Testis (tissue), 3 donors: ENCODE data around the gene KRT39. TPM values are rescaled to one million over a fixed set of nuclear protein-coding genes. Genes with fewer than 3 reads are reported as not detected.
A peak's percentile ranks its signal among the peaks of the same experiment; 100 is the strongest.

Experiments
- DNase-seq: peaks from one replicate; pipeline ENCODE4 v3.0.0-alpha.2; 2019
- H3K27ac ChIP-seq, 2 donors: fragments of 200-600 bp; sonication (generic); one replicate each; pipeline ENCODE4 v1.5.1; 2019
- H3K27me3 ChIP-seq: fragments of 200-600 bp; sonication (generic); one replicate; pipeline ENCODE4 v1.5.1; 2019
- H3K36me3 ChIP-seq: fragments of 200-600 bp; sonication (generic); one replicate; pipeline ENCODE4 v1.5.1; 2017; ENCODE audit warnings: low read depth; ENCODE audit errors: missing control alignments
- H3K4me1 ChIP-seq: fragments of 200-600 bp; sonication (generic); one replicate; pipeline ENCODE4 v1.5.1; 2019
- H3K4me3 ChIP-seq, 2 donors: fragments of 200-600 bp; sonication (generic); one replicate each; pipeline ENCODE4 v1.5.1; 2017 to 2019
- H3K9me3 ChIP-seq: fragments of 200-600 bp; sonication (generic); one replicate; pipeline ENCODE4 v1.5.1; 2017
- POLR2A ChIP-seq: fragments of 450-650 bp; IDR thresholded peaks from one replicate; pipeline ENCODE4 v1.6.1; 2017; ENCODE audit warnings: antibody characterized with exemption, mild to moderate bottlenecking, moderate library complexity
- WGBS, 2 donors: methylation state at CpG; one replicate each; pipeline ENCODE4 v1.1.5; 2018; 5-methylcytosine and 5-hydroxymethylcytosine counted together
- intact Hi-C: fragments of 100-400 bp; cut with DNase I; formaldehyde crosslinking; loops from one replicate; pipeline ENCODE4 v1.15.1; 2023; ENCODE audit warnings: low total_unique reads
- polyA plus RNA-seq: library from polyadenylated mRNA; stranded (reverse); fragments of 350-450 nt; fragmentation: Illumina TruSeq; extraction: RNeasy Lipid Tissue Mini Kit (QIAGEN cat#74804); gene quantifications from one replicate; pipeline ENCODE4 v1.2.3, GENCODE V29; 2014; ENCODE audit warnings: low read depth, low replicate concordance; ENCODE audit not compliant: insufficient read depth
- total RNA-seq, 2 donors: library from RNA; depleted of rRNA; stranded (reverse); fragments of >200 nt; gene quantifications; one replicate each; pipeline ENCODE4 v1.2.3, GENCODE V29; 2016
- TF ChIP-seq, protein P1 (sequence below), 3 experiments: fragments of 450-650 bp in 2 of 3; fragments of 200-600 bp in 1 of 3; sonication (generic) in 1 of 3; IDR thresholded peaks; one replicate each; pipeline ENCODE4 v1.5.1; 2016 to 2019; ENCODE audit warnings: antibody characterized with exemption in 3 of 3, mild to moderate bottlenecking in 2 of 3, moderate library complexity in 1 of 3

Gene KRT39
- total and polyA plus RNA-seq, 3 donors from 2014 or later, result not detected

GRCh38 chr17:40963838-40964237 is 2.9 kb downstream of the KRT39 start:
- Histone ChIP-seq H3K36me3 (no peaks in the 10 kb centered on the region), H3K9me3 (no peaks in the 10 kb centered on the region), H3K27ac (no peak overlapping the region), H3K4me1 (no peaks in the 10 kb centered on the region), H3K27me3 (no peaks in the 10 kb centered on the region), H3K4me3 (no peak overlapping the region)
- intact Hi-C loops, result no loop called here
- no peak for DNase-seq
- TF ChIP-seq POLR2A, result no peak
- TF ChIP-seq, protein P1, sequence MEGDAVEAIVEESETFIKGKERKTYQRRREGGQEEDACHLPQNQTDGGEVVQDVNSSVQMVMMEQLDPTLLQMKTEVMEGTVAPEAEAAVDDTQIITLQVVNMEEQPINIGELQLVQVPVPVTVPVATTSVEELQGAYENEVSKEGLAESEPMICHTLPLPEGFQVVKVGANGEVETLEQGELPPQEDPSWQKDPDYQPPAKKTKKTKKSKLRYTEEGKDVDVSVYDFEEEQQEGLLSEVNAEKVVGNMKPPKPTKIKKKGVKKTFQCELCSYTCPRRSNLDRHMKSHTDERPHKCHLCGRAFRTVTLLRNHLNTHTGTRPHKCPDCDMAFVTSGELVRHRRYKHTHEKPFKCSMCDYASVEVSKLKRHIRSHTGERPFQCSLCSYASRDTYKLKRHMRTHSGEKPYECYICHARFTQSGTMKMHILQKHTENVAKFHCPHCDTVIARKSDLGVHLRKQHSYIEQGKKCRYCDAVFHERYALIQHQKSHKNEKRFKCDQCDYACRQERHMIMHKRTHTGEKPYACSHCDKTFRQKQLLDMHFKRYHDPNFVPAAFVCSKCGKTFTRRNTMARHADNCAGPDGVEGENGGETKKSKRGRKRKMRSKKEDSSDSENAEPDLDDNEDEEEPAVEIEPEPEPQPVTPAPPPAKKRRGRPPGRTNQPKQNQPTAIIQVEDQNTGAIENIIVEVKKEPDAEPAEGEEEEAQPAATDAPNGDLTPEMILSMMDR (IDR thresholded peaks at IDR 0.05), result peak; percentile 17 to 72 (median 56)
- WGBS, 2 donors, result 57 to 69% methylated on average over 1 of the region's 1 CpG

DNA sequence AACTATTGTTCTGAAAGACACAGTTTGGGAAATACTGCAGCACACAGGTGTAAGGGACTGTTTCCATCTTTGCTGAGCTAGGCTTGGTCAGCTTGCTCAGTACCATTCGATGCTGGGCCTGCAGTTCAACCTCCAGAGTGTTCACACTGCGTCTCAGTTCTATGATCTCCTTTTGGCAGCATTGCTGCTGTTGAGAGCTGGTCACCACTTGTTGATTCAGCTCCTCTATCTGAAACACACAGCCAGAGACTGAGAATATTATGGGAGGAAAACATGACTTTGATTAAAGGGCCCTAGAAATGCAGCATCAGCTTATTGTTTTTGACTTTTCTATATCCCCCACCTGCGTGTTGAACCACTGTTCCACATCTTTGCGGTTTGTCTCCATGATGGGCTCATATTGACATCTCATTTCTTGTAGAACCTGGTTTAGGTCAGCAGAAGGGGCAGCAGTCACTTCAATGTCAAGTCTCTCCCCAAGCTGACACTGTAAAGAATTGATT is 4.6 kb downstream of the KRT39 start:
- Histone ChIP-seq H3K27me3 (no peaks in the 10 kb centered on the region), H3K36me3 (no peaks in the 10 kb centered on the region), H3K4me1 (no peaks in the 10 kb centered on the region), H3K4me3 (no peak overlapping the region), H3K9me3 (no peaks in the 10 kb centered on the region), H3K27ac (no peak overlapping the region)
- WGBS, 2 donors, result 95% methylated on average over 4 of the region's 4 CpGs
- intact Hi-C loops, result no loop called here
- TF ChIP-seq, protein P1 (IDR thresholded peaks at IDR 0.05), result no peak
- TF ChIP-seq POLR2A, result no peak
- DNase-seq, result no peak

DNA sequence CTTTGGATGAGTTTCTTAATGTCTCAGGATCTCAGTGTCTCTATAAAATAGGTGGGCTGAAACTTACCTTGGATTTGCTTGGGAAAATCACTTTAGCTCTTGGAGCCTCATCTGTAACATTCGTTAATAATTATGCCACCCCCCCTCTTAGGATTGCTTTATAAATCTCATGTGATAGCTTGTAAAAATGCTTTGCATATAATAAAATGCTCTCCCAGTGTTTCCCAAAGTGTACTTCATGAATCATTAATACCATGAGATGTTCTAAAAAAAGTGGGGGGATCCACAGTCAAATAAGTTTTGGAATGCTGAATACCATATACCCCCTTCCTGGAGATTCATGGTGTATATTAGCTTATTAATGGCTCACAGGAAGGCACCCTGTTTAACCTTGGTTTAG is 5.2 kb downstream of the KRT39 start:
- no peak overlapping the region for H3K27ac ChIP-seq
- H3K4me1 ChIP-seq, result no peaks in the 10 kb centered on the region
- intact Hi-C loops, result no loop called here
- H3K4me3 ChIP-seq, result no peak overlapping the region
- WGBS, 2 donors, result 79 to 85% methylated on average over 1 of the region's 1 CpG
- no peaks in the 10 kb centered on the region for H3K9me3 ChIP-seq
- DNase-seq, result no peak
- TF ChIP-seq POLR2A, result no peak
- TF ChIP-seq, protein P1 (IDR thresholded peaks at IDR 0.05), result no peak
- no peaks in the 10 kb centered on the region for H3K36me3 ChIP-seq
- no peaks in the 10 kb centered on the region for H3K27me3 ChIP-seq

DNA sequence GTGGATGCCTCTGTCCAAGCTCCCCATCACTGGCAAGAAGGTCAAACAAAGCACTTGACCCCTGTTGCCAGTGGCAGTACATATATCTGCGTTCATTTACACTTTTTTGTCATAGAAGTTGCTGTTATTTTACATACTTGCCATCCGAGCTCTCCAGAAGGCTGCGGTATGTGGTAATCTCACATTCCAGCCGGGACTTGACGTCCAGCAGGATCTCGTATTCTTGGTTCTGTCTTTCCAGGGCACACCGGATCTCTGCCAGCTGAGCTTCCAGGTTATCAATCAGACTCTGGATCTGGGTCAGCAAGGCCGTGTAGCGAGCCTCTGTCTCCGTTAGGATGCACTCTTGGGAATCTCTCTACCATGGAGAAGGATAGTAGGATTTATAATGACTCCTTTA is 6.6 kb downstream of the KRT39 start:
- H3K4me3 ChIP-seq, result no peak overlapping the region
- H3K36me3 ChIP-seq, result no peaks in the 10 kb centered on the region
- DNase-seq, result no peak
- WGBS, 2 donors, result 74 to 76% methylated on average over 10 of the region's 10 CpGs
- TF ChIP-seq, protein P1 (IDR thresholded peaks at IDR 0.05), result no peak
- TF ChIP-seq POLR2A, result no peak
- no peaks in the 10 kb centered on the region for H3K9me3 ChIP-seq
- H3K27me3 ChIP-seq, result no peaks in the 10 kb centered on the region
- intact Hi-C loops, result no loop called here
- H3K4me1 ChIP-seq, result no peaks in the 10 kb centered on the region
- H3K27ac ChIP-seq, result no peak overlapping the region

GRCh38 chr17:40958086-40958953 is 8.4 kb downstream of the KRT39 start:
- Histone ChIP-seq H3K27me3 (no peaks in the 10 kb centered on the region), H3K36me3 (no peaks in the 10 kb centered on the region), H3K4me3 (no peak overlapping the region), H3K27ac (no peak overlapping the region), H3K9me3 (no peaks in the 10 kb centered on the region), H3K4me1 (no peaks in the 10 kb centered on the region)
- TF ChIP-seq, protein P1 (IDR thresholded peaks at IDR 0.05), result no peak
- TF ChIP-seq POLR2A, result no peak
- WGBS, 2 donors, result 88 to 89% methylated on average over 12 of the region's 12 CpGs
- intact Hi-C loops, result no loop called here
- no peak for DNase-seq
